ENCODE data around the gene RBM25.

RBM25 gene

DNA sequence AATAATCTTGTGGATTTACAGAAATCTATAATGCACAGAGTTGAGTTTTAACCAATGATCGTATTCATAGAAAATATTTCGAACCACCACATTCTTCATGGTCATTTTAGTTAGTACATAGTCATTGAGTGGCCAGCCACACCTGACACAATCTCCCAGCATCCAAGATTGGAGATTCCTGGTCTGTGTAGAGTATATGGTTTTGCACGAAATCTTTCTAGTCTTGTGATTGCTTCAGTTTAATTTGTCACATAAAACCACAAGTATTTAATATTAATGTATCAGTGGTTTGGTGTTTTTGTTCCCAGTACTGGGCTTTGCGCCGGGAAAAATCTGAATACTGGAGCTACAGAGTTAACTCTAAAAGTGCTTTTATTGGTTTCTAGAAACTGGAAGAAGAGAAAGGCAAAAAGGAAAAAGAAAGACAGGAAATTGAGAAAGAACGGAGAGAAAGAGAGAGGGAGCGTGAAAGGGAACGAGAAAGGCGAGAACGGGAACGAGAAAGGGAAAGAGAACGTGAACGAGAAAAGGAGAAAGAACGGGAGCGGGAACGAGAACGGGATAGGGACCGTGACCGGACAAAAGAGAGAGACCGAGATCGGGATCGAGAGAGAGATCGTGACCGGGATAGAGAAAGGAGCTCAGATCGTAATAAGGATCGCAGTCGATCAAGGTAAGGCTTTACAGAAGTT lies 44.6 kb downstream of the RBM25 start:
- no peak for DNase-seq (ENCODE audit: low read depth in 1 of 2, low spot score in 1 of 2)

DNA sequence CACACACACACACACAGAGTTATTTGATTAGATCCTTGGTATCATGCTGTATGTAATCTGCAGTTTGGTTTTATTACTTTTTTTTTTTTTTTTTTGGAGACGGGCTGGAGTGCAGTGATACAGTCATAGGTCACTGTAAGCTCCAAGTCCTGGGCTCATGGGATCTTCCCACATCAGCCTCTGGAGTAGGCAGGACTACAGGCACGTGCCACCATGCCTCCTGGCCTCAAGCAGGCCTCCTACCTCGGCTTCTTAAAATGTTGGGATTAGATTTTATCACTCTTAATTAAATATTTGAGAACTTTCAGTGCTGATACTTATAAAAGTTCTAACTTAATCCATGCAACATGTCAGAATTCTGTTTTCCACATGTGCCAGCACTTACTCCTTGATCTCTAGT lies 46.7 kb downstream of the RBM25 start:
- no peak for DNase-seq (ENCODE audit: low read depth in 1 of 2, low spot score in 1 of 2)

DNA sequence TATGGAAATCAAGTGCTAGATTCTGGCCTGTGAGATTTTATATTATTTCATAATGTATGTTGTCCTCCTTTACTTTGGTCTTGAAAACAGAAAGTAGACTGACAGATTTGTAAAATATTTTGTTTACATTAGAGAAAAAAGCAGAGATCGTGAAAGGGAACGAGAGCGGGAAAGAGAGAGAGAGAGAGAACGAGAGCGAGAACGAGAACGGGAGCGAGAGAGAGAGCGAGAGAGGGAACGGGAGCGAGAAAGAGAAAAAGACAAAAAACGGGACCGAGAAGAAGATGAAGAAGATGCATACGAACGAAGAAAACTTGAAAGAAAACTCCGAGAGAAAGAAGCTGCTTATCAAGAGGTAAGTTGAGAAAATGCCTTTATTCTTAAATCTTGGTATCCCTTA lies 47.4 kb downstream of the RBM25 start:
- no peak for DNase-seq (ENCODE audit: low read depth in 1 of 2, low spot score in 1 of 2)

DNA sequence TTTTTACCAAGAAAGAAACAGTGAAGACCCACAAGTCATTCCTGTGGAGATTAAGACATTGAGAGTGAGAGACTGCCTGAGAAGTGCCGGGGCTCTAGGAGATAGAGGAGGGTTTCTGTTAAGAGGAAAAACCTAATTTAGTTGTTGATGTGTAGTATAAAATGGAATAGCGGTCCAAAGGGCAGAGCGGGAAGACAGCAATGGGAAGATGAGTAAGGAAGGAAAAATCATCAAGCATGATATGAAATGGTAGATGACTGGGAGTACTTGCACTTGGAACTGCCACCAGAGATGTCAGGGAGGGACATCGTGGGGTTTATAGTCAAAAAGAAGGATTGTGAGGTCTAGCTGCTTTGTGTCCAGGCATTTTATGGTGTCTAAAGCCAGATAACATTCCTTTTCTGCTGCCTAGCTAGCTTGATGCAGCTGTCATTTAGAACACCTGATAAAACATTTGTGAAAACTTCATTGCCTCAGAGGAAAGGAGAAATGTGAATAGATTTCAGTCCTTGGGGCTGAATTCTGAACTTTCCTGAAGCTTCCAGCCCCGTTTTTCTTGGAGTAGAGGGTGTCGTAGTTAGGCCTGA lies 57.8 kb downstream of the RBM25 start:
- DNase-seq (ENCODE audit: low read depth in 1 of 2, low spot score in 1 of 2): no peak

DNA sequence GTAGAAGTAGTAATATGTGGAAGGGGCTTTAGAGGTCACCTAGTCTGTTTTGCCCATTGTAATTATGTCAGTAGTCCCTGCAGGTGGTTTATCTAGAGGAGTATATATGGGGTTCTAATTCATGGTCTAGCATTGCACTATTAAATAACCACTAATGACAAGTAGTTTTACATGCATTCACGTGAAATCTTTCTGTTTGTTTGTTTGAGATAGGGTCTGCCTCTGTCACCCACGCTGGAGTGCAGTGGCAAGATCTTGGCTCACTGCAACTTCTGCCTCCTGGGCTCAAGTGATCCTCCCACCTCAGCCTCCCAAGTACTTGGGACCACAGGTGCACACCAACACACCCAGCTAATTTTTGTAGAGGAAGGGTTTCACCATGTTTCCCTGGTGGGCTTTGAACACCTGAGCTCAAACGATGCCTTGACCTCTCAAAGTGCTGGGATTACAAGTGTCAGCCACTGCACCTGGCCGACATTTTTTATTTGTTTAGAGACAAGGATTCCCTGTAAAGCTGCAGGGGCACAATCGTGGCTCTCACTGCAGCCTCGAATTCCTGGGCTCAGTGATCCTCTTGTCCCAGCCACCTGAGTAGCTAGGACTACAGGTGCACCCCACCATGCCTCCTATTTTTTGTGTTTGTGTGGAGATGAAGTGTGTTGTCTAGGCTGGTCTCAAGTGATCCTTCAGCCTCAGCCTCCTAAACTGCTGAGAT lies 66.0 kb downstream of the RBM25 start:
- no peak for DNase-seq (ENCODE audit: low read depth in 1 of 2, low spot score in 1 of 2)

DNA sequence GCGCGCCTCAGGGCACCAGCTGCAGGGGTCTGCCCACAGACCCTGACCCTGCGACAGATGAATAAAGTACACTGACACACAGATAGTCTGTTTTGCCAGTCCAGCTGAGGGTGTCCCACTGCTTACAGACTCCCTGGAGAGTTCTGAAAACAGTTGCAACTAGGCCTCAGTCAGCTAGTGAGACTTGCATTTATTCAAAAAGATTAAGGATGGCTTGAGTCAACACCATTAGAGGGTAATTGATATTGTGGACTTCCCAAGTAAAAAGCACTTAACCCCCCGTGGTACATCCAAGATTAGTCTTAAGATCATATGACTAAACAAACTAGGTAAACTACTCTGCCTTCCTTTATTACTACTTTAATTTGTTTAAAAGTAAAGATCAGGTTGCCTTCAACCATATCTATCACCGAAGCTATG lies 66.8 kb downstream of the RBM25 start:
- no peak for DNase-seq (ENCODE audit: low read depth in 1 of 2, low spot score in 1 of 2)

DNA sequence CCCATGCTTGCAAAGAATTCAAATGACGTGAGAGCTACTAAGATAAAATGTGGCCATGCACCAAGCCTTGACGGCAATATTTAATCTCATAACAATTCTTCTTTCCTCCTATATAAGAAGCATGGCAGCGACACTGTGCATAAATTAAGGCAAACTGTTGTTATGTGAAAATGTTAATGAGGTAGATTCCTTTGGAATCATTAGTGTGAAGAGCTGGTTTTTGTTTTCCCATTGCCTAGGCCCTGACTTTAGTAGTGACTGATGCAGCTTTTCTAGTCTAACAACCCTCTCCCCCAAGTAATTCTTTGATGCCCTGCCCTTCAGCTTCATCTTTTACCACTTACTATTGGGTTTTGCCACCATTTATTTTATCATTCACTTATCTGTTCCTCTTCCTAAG lies 67.4 kb downstream of the RBM25 start:
- DNase-seq (ENCODE audit: low read depth in 1 of 2, low spot score in 1 of 2): no peak

DNA sequence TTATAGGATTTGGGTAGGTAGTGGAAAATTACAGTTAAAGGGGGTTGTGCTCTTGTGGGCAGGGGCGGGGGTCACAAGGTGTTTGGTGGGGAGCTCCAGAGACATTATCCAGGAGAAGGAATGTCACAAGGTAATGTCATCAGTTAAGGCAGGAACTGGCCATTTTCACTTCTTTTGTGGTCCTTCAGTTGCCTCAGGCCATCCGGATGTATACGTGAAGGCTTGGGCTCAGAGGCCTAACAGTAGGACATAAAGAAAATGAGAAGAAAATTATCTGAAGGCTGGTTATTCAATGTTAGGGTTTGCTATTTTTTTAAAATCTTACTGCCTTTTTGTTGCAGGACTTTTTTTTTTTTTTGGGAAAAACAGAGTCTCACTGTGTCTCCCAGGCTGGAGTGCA lies 75.5 kb downstream of the RBM25 start:
- DNase-seq (ENCODE audit: low read depth in 1 of 2, low spot score in 1 of 2): no peak

DNA sequence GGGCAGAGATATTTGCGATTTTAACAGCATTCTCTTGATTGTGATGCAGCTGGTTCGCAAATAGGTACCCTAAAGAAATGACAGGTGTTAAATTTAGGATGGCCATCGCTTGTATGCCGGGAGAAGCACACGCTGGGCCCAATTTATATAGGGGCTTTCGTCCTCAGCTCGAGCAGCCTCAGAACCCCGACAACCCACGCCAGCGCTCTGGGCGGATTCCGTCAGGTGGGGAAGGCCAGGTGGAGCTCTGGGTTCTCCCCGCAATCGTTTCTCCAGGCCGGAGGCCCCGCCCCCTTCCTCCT lies 77.7 kb downstream of the RBM25 start:
- no peak for DNase-seq (ENCODE audit: low read depth in 1 of 2, low spot score in 1 of 2)

DNA sequence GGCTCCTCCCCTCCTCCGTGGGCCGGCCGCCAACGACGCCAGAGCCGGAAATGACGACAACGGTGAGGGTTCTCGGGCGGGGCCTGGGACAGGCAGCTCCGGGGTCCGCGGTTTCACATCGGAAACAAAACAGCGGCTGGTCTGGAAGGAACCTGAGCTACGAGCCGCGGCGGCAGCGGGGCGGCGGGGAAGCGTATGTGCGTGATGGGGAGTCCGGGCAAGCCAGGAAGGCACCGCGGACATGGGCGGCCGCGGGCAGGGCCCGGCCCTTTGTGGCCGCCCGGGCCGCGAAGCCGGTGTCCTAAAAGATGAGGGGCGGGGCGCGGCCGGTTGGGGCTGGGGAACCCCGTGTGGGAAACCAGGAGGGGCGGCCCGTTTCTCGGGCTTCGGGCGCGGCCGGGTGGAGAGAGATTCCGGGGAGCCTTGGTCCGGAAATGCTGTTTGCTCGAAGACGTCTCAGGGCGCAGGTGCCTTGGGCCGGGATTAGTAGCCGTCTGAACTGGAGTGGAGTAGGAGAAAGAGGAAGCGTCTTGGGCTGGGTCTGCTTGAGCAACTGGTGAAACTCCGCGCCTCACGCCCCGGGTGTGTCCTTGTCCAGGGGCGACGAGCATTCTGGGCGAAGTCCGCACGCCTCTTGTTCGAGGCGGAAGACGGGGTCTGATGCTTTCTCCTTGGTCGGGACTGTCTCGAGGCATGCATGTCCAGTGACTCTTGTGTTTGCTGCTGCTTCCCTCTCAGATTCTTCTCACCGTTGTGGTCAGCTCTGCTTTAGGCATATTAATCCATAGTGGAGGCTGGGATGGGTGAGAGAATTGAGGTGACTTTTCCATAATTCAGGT lies 78.3 kb downstream of the RBM25 start, which contains the start of gene PSEN1:
TSS of gene PSEN1 (plus strand) at position 121 of the 839 bp plus-strand sequence. CDS start 11,513 bp downstream, outside the sequence.
- peak; percentile 99 for DNase-seq (ENCODE audit: low read depth in 1 of 2, low spot score in 1 of 2)

DNA sequence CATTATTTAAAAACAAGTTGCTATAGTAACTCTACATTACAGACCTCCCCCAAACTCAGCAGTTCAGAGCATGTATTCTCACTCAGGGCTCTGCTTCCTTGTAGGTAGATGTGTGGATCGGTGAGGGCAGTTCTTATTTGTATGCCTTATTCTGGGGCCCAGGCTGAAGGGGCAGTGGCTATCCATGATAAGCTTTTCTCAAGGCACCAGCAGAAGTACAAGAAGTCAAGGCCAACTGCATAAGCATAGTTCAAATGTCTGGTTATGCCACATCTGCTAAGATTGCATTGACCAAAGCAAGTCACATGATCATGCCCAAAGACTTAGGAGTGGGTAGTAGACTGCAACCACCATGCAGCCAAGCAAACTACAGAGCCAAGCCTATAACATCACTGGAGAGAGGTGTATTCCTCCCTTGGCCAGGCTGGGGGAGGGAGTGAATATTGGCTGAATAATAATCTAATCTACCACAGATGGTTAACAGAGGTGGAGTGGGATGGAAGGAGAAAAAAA lies 82.5 kb downstream of the RBM25 start:
- no peak for DNase-seq (ENCODE audit: low read depth in 1 of 2, low spot score in 1 of 2)

DNA sequence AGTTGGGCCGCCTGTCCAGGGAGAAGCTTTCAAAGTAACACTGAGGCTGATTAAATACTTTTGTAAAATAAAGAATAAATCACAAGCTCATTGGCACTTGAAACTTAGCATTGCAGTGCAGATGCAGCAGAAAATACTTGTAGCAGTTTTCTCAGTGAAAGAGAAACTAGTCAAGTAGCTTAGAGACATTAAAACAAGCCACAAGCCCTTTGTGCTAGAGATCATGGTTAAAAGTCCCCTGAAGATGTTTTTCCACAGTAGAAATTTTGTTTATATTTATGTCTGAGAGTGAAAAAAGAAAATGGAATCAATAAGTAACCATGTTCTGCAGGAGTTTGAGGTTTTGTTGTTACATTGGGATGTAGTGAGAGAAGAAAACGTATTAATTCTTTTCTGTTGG lies 83.9 kb downstream of the RBM25 start:
- DNase-seq (ENCODE audit: low read depth in 1 of 2, low spot score in 1 of 2): no peak

DNA sequence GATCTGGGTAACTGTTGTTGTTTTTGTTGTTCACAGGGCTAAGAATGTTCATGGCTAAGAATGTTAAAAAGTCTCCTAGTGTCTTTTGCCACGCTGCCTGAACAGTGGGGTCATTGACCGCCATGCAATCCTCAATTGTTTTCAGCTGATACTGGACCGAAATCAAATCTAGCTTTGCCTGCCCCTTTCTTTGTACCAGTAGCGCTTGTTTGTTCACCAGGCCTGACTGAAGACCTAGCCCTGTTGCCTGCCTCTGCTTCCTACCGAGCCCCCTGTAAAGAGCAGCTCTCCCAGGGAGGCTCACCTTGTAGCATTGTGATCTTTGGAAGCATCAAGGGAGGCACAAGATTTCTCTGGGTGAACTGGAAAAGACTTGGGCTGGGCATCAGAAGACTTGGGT lies 84.7 kb downstream of the RBM25 start:
- no peak for DNase-seq (ENCODE audit: low read depth in 1 of 2, low spot score in 1 of 2)

DNA sequence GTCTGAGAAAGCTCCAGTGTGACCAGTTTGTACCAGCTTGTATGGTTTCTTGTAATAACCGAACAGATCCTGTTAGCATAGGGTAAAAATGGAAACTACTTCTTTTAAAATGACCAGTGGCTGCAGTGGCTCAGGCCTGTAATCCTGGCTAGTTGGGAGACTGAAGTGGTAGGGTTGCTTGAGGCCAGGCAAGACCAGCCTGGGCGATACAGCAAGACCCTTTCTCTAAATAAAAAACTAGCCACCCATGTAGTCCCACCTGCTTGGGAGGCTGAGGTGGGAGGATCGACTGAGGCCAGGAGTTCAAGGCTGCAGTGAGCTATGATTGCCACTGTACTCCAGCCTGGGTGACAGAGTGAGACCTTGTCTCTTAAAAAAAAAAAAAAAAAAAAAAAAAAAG lies 85.3 kb downstream of the RBM25 start:
- DNase-seq (ENCODE audit: low read depth in 1 of 2, low spot score in 1 of 2): no peak

DNA sequence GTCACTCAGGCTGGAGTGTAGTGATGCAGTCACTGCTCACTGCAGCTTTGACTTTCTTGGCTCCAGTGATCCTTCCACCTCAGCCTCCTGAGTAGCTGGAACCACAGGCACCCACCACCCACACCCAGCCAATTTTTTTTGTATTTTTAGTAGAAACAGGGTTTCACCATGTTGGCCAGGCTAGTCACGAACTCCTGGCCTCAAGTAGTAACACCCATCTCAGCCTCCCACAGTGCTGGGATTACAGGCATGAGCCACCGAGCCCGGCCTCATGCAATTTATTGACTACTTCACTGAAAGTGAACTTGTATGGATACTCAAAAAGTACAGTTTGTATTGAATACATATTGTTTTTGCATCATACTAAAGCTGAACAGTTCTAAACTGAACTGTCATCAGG lies 87.0 kb downstream of the RBM25 start:
- DNase-seq (ENCODE audit: low read depth in 1 of 2, low spot score in 1 of 2): no peak

DNA sequence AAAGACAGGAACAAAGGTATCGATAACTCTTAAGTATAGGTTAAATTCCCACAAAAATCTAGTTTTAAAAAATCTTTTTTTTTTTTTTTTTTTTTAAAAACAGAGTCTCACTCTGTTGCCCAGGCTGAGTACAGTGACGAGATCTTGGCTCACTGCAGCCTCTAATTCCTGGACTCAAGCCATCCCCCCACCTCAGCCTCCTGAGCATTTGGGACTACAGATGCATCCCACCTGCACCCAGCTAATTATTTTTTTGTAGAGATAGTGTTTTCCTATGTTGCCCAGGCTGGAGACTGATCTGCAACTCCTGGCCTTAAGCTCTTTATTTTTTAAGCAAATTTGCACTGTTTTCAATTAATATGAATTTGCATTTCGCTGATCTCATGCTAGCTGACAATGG lies 87.8 kb downstream of the RBM25 start:
- DNase-seq (ENCODE audit: low read depth in 1 of 2, low spot score in 1 of 2): no peak

DNA sequence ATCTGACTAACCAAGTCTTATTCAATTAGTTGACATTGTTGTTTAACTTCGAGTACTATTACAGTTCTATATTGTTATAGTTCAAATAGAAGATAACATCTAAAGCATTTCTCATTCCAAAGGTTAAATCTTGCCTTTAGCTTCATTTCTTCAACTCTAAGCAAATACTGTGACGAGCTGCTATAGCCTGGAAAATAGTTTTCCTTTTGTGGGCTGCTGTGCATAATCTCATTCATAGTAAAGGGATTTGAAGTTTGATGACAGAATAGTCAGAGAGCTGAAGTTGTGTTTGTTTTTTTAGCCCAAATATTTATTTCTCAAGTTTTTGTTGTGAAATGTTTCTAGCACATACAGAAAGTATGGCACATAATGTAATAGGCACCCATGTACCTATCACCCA lies 91.4 kb downstream of the RBM25 start:
- no peak for DNase-seq (ENCODE audit: low read depth in 1 of 2, low spot score in 1 of 2)

DNA sequence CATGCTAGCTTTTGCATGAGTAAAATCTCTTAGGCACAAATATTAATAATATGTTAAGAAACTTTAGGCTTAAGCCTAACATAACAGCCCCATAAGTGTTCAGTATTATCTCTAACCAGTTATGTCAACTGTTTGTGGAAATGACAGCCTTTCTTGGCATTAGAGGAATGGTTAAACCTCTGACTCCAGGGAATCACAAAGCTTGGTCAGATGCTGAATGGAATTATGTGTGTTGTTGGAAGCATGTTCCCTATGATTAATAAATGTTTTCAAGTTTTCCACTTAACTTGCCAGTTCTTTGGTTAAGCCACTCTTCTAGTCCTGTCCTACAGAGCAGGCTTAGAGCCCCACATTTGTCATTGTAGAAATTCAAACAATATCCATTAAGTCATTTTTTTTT lies 94.9 kb downstream of the RBM25 start:
- DNase-seq (ENCODE audit: low read depth in 1 of 2, low spot score in 1 of 2): no peak

DNA sequence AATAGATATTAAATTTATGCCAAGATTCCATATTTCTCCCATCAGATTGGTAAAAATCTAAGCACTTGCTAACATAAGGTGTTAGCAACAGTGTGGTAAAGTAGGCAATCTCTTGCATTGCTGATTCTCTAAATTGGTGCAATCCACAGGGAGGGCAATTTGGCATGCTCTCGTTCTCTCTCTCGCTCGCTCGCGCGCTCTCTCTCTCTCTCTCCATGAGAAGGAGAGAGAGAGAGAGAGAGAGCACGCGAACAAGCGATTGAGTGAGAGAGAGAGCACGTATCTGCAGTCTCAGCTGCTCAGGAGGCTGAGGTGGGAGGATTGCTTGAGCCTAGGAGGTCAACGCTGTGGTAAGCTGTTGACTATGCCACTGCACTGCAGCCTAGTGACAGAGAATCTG lies 103.9 kb downstream of the RBM25 start:
- DNase-seq (ENCODE audit: low read depth in 1 of 2, low spot score in 1 of 2): no peak

DNA sequence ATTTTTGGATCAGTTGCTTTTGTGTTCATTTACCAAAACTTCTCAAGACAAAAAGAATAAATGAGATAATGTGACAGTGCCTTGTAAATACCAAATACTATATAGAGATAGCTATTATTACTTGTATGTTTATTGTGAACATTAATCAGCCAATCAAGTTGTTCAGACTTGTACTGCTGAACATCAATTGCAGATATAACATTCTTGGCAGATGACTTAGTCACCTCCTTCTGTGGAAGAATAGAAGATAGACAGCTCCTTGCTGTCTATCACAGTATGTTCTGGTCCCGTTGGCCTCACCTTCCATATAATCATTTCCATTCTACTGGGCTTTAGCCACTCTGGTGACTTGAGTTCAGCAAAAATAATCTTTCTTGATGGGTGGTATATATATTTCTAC lies 108.1 kb downstream of the RBM25 start:
- no peak for DNase-seq (ENCODE audit: low read depth in 1 of 2, low spot score in 1 of 2)

DNA sequence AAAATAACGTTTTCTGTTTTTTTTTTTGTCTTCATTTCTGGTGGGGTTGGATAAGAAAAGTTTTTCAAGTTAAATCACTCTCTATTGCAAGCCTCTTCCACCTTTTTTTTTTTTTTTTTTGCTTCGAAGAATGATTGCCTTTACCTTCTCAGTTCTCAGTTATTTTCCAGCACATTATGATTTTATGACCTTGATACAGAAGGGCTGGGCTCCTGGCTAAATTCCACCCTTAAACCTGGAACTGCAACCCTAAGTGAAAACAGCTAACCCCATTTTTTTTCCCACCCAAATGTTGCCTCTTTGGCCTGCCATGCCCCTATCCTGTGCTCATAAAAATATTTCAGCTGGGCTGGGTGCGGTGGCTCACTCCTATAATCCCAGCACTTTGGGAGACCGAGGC lies 109.4 kb downstream of the RBM25 start:
- DNase-seq (ENCODE audit: low read depth in 1 of 2, low spot score in 1 of 2): no peak

DNA sequence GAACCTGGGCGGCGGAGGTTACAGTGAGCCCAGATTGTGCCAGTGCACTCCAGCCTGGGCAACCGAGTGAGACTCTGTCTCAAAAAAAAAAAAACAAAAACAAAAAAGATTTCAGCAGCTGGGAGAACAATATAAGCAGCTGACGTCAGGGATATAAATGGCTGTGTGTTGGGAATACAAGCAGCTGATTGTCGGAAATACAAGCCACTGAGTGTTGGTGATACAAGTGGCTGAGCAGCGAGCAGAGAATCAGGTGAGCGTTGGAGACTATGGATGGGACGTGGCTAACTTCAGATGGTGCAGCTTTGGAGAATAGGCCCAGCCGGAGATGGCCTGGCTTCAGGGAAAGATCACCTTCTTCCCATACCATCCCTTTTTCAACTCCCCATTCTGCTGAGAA lies 109.9 kb downstream of the RBM25 start:
- DNase-seq (ENCODE audit: low read depth in 1 of 2, low spot score in 1 of 2): no peak
